HG03139 (cell line): ENCODE measurements around the gene SMARCD3.

Experiments
- ATAC-seq: cut with Tn5 transposase; IDR thresholded peaks from one replicate; pipeline ENCODE4 v1.9.1; 2021; ENCODE audit not compliant: unreplicated experiment

SMARCD3 gene

DNA sequence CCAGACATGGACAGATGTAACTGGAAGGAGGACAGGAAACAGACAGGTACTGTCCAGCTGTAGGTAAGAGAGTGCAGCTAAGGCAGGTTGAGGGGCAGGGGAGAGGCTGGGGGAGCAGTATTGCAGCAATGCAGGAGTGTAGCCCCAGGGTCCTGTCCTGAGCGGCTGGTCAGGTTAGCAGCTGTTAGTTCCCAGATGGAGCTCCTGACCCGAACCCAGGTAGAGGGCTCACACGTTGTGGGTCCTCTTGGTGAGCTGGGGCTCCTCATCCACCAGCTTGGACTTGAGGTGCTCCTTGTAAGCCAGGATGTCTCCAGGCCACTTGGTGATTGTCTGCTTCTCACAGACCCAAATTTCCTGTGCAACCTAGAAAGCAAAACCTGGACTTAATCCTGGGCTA lies 34.7 kb downstream of the SMARCD3 start:
- no peak for ATAC-seq

- ATAC-seq = no peak
Measured at GRCh38 chr7:151212626-151213025, 35.9 kb downstream of the SMARCD3 start.

DNA sequence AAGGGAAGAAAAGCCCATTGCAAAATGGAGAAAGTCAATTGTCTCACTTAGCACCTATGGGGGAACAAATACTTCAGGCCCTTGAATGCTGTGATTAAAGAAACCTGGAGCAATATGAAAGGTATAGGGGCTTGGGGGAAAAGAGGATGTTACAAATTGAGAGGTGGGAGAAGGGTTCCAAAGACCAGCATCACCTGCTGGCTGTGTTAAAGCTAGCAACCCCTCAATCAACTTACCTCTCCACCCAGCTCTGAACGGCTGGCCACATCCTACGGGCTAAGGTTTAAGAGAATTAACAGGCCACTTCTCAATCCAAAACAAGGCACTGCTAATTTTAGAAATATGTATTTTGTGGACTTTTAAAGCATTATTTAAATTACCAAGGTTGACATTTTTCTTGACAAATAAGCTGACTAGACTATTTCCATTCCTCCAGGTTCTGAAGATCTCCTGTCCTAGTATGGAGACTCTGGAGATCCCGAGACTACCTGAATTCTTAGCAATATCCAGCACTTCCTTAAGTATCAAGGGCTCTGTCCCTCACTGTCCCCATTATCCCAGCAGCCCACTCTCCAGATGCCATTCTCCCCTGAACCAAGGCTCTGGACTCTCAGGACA lies 37.2 kb downstream of the SMARCD3 start:
- ATAC-seq = no peak

DNA sequence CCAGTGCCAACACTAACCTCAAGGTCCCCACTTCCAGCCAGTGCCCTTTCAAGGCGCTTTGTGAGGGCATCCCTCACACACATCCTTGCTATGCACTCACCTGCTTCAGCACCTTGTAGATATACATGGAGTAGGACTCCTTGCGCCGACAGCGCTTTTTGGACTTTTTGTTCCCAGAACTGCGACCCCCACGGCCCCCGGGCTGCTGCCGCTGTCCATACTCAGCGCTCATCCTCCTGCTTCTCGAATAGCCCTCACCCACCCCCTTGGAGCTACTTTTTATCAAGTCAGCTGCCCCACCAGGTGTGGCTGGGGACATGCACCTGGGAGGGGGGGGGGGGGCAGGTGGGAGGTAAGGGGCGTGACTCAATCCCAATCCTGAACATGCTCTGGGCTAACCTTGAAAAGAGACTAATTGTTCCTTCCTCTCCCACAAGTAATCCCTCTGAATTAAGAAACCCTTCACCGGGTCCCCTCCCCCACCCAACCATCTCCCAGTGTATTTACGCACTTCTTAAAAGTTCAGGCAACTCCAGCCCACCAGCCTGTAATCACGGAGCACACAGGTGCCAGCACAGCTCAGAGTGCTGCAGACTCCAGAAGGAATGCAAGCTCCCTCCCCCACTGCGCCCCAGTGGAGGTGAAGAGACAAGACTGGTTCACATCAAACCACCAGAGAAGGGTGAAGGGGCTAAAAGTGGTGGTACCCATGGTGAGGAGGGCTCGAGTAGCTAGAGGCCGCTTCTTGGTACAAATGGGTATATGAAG lies 38.2 kb downstream of the SMARCD3 start, which contains the start of gene H2BK1:
TSS of gene H2BK1 (minus strand) at position 402 of the 768 bp plus-strand sequence. CDS start at position 232, 170 bp downstream.
- ATAC-seq = no peak

GRCh38 chr7:151209588-151209987 lies 38.9 kb downstream of the SMARCD3 start:
- ATAC-seq = no peak

DNA sequence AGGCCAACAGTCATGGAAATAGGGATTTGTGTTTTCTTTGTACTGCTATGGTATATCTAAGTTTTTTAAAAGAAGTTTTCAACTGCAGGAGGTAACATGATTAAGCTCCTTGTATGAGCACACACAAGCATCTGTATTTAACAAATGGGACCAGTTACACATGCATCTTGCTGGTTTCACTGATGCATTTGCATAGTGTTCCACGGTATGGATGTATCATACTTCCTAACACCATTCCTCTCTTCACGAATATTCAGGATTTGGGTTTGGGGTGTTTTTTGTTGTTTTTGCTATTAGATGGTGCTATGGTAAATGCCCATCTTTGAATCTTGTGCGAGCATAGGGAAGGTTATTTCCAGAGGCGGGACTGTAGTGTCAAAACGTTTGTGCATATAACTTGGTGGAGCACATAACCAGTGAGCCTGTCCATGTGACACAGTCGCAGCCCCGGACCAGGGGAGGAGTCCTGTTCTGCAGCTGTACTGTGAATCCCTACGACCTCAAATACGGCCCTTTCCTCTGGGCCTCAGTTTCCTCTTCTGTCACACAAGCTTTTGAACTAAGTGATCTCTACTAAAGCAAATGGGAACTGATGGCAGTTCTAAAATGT lies 40.1 kb downstream of the SMARCD3 start:
- no peak for ATAC-seq

DNA sequence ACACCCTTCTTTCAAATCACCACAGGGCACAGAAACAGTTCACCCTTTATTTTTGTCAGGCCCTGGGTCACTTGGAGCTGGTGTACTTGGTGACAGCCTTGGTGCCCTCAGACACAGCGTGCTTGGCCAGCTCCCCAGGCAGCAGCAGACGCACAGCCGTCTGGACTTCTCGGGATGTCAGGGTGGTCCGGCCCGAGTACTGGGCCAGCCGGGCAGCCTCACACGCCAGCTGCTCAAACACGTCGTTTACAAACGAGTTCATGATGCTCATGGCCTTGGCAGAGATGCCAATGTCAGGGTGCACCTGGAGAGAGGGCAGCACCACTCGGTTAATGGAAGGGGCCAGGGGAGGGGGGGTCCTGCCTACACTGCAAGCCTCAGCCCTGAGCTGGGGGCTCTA lies 40.7 kb downstream of the SMARCD3 start:
- ATAC-seq = no peak

DNA sequence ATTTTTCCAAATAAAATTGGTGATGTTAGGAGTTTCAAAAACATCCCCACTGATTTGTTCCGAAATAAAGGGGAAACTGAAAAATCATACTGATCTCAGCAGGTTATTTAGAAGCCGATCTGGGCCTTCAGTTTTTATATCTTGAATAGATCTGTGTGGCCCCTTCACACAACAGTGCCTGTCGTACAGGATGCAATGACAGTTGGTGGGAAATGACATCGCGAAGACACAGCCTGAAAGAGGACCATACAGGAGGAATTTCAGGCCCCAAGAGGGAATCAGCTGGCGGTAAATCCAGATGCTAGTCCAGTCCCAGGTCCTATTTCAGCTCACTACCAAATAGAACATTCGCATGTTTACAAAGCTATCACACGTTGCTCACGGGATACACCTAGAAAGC lies 41.2 kb downstream of the SMARCD3 start:
- no peak for ATAC-seq

GRCh38 chr7:151206914-151207313 lies 41.6 kb downstream of the SMARCD3 start:
- ATAC-seq = no peak

DNA sequence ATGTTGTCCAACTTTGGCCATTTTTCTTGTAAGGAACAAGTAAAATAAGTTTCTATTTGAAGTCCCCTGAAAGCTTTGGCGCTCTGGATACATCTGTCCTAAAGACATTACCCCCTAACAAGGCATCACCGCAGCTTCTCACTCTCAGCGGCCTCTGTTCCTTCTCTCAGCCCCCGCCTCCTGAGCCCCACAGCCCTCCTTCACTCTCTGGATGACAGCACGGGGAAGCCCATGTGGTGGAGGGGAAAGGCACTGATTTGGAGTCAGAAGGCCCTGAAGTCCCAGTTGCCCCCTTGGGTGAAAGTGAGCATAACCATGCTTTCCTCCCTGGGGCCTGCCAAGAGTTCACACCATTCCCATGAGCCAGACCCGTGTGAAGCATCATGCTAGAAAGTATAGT lies 42.8 kb downstream of the SMARCD3 start:
- ATAC-seq = no peak

- no peak for ATAC-seq
Measured at GRCh38 chr7:151204383-151205032, 44.0 kb downstream of the SMARCD3 start.

DNA sequence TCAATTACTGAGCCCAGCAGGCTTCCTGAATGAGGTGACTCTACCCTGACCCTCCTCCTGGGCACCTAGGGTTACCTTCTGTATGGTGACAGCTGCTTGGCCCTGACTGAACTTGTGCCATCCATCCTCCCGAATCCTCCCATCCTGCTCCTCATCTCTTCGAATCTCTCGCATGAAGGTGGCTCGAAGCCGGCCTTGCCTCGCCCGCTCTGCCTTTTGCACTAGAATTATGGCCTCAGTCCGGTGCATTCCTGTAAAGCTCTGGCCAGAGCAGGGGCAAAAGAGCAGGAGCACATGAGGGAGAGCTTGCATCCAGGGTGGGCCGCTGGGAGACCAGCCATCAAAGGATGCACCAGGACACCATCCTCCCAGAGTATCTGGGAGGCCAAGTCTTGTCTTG lies 45.7 kb downstream of the SMARCD3 start:
- ATAC-seq = no peak

GRCh38 chr7:151201751-151202150 lies 46.7 kb downstream of the SMARCD3 start:
- no peak for ATAC-seq

DNA sequence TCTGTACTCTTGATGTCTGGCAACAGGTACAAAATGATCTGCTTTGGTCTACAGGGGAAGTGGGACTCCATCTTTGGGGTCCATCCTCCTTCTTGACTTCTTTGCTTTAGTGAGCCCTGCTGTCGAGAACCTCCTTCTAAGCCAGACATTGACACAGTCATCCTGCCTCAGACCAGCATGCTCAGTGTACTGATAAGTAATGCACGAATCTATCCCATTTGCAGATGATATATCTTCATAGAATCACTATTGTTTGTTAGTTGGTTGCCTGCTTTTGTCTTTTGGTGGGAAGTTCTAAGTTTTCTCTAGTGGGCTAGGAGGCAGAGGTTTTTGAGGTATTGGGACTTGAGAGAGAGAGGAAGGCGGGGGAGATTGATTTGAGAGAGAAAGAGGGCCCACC lies 47.1 kb downstream of the SMARCD3 start:
- no peak for ATAC-seq

DNA sequence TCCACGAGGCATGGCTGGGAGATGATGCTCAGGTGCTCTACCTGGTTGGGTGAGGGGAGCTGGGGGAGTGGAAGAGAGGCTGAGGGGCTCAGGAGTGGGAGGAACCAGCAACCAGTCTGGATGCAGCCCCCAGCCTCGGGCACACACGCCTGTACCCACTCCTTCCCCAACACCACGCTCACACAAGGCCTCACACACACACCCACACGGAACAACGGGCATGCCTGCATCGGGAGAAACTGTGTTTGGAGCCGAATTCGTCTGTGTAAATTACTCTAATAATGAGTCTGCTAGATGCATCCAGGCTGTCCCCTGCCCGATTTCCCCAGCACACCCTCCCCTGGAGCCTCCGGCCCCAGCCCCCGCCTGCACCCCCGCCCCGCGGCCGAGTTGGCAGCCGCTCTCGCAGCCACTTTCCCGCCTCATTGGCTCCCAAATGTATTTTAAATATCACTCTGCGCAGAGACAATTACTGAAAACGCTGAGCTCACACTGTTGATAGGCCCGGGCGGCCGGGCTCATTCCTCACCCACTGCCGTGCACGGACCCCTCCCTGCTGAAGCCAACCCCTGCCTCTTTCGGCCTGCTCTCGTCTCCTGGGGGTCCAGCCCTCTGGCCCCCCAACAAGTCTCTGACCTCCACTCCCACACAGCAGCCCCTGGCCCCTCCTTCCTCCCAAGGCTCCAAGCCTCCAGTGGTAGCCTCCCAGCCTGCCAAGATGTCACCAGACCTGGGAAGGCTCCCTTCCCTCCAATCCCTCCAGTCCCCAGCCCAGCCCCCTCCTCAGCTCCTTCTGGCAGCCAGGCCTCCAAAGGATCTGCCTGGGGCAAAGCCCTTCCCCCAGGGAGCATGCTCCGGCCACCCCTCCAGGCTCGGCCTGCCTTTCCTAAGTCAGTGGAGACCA lies 49.3 kb downstream of the SMARCD3 start:
- no peak for ATAC-seq

DNA sequence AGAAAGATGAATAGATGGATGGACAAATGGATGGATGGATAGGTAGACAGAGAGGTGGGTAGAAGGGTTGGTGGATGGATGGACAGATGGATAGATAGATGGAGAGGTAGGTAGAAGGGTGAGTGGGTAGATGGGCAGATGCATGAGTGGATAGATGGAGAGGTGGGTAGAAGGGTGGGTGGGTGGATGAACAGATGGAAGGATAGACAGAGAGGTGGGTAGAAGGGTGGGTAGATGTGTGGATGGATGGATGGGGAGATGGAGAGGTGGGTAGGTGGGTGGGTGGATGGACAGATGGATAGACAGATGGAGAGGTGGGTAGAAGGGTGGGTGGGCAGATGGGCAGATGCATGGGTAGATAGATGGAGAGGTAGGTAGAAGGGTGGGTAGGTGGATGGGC lies 50.6 kb downstream of the SMARCD3 start:
- no peak for ATAC-seq

GRCh38 chr7:151195616-151196450 lies 52.7 kb downstream of the SMARCD3 start:
- no peak for ATAC-seq

DNA sequence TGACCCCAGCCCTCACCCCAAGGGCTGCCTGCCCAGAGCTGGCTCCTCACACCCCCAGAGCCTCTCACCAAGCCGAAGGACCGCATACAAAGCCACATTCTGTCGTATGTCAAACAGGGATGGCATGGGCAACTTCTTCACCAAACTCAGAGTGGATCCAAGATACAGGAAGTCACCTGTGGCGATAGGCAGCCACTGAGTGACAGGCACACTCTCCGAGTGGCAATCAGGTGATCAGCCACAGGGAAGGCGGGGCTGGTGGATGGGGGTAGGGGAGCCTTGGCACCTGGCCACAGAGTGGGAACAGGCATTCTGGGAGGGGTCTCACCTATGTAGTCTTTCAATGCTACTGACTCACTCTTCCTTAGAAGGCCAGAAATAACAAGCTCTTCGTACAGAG lies 54.3 kb downstream of the SMARCD3 start:
- no peak for ATAC-seq

DNA sequence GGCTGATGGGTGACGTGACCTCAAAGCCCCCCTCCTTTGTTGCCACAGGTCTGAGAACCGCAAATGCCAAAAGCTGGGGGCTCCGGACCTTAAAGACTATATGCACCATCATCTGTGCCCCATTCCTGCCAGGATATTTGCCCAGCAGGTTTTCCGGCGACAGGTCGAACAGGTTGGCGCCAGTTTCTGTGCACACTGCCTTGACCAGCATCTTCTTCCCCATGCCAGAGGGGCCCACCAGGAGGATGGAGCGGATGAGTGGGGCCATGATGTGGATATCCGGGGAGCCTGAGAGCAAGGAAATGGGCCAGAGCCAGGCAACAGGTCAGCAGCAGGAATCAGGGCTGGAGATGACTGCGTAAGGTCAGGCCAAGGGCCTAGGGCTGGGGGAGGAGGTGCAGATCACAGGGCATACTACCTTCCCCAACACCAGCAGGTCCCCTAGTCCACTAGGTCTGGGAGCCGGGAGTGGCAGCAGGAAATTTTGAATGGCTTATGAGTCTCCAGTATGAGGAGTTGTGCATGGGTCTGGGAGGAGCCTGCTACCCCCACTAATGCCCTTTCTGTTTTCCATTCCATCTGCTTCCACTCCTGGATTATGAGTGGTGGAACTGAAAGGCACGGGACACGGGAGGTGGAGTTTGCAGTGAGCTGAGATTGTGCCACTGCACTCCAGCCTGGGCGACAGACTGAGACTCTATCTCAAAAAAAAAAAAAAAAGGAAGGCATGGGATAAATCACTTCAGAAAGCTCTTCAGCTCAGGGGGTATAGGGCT lies 55.1 kb downstream of the SMARCD3 start:
- no peak for ATAC-seq
